Activated naive CD4-positive, alpha-beta T cell treated with Interleukin-2 at 50 U/mL for 16 hours (primary cell): ENCODE results near the gene ENPP5.

Experiments
- DNase-seq: peaks from one replicate; pipeline ENCODE4 v3.0.0-alpha.2; 2020

Gene ENPP5

GRCh38 chr6:46170357-46171289, at the start of gene ENPP5:
ENPP5 (minus strand) TSS chr6:46170980; CDS start chr6:46168262, 2,718 bp downstream.
- peak; percentile 62 for DNase-seq

- no peak for DNase-seq
Measured at GRCh38 chr6:46219661-46220060, 48.9 kb upstream of the ENPP5 start.

- no peak for DNase-seq
Measured at GRCh38 chr6:46218457-46218856, 47.7 kb upstream of the ENPP5 start.

- no peak for DNase-seq
Measured at GRCh38 chr6:46217671-46218131, 46.9 kb upstream of the ENPP5 start.

- DNase-seq = no peak
Measured at GRCh38 chr6:46216879-46217278, 46.1 kb upstream of the ENPP5 start.

- DNase-seq = no peak
Measured at GRCh38 chr6:46215777-46216176, 45.0 kb upstream of the ENPP5 start.

GRCh38 chr6:46215213-46215612, 44.4 kb upstream of the ENPP5 start:
- no peak for DNase-seq

GRCh38 chr6:46211917-46212316, 41.1 kb upstream of the ENPP5 start:
- no peak for DNase-seq

GRCh38 chr6:46210294-46210693, 39.5 kb upstream of the ENPP5 start:
- DNase-seq = no peak

GRCh38 chr6:46208303-46208702, 37.5 kb upstream of the ENPP5 start:
- no peak for DNase-seq

- no peak for DNase-seq
Measured at GRCh38 chr6:46207174-46207573, 36.4 kb upstream of the ENPP5 start.

- no peak for DNase-seq
Measured at GRCh38 chr6:46204880-46205650, 34.3 kb upstream of the ENPP5 start.

- no peak for DNase-seq
Measured at GRCh38 chr6:46203391-46204177, 32.8 kb upstream of the ENPP5 start.

GRCh38 chr6:46201702-46202101, 30.9 kb upstream of the ENPP5 start:
- DNase-seq = no peak

GRCh38 chr6:46199387-46199786, 28.6 kb upstream of the ENPP5 start:
- no peak for DNase-seq

GRCh38 chr6:46191961-46192360, 21.2 kb upstream of the ENPP5 start:
- DNase-seq = no peak

- DNase-seq = no peak
Measured at GRCh38 chr6:46190889-46191288, 20.1 kb upstream of the ENPP5 start.

GRCh38 chr6:46189726-46190125, 18.9 kb upstream of the ENPP5 start:
- DNase-seq = no peak

GRCh38 chr6:46186583-46186982, 15.8 kb upstream of the ENPP5 start:
- DNase-seq = no peak

- no peak for DNase-seq
Measured at GRCh38 chr6:46184114-46184513, 13.3 kb upstream of the ENPP5 start.

- DNase-seq = no peak
Measured at GRCh38 chr6:46175976-46176375, 5.2 kb upstream of the ENPP5 start.

GRCh38 chr6:46175446-46175845, 4.7 kb upstream of the ENPP5 start:
- no peak for DNase-seq

- no peak for DNase-seq
Measured at GRCh38 chr6:46174904-46175303, 4.1 kb upstream of the ENPP5 start.
